Upper lobe of left lung (tissue), 6 donors: ENCODE data around the gene MVB12B. TPM values are rescaled to one million over a fixed set of nuclear protein-coding genes. Genes with fewer than 3 reads are reported as not detected.
A peak's percentile ranks its signal among the peaks of the same experiment; 100 is the strongest.

ENCODE experiments used
- ATAC-seq, 2 donors: fragments of 200-7000 bp; cut with Tn5 transposase; one replicate each; pipeline ENCODE4 v1.9.1; 2022; ENCODE audit warnings: mild to moderate bottlenecking in 2 of 2, moderate library complexity in 2 of 2; ENCODE audit not compliant: low FRiP score in 2 of 2
- DNase-seq, 2 donors: peaks; one replicate each; pipeline ENCODE4 v3.0.0-alpha.2; 2019 to 2020
- H3K27ac ChIP-seq, 4 donors: fragments of 200-600 bp; sonication (generic); one replicate each; pipeline ENCODE4 v1.5.1; 2016 to 2019
- H3K27me3 ChIP-seq, 4 donors: fragments of 200-600 bp; sonication (generic); one replicate each; pipeline ENCODE4 v1.5.1; 2017 to 2019
- H3K36me3 ChIP-seq, 4 donors: fragments of 200-600 bp; sonication (generic); one replicate each; pipeline ENCODE4 v1.5.1; 2016 to 2019
- H3K4me1 ChIP-seq, 4 donors: fragments of 200-600 bp; sonication (generic); one replicate each; pipeline ENCODE4 v1.5.1; 2018 to 2019
- H3K4me3 ChIP-seq, 4 donors: fragments of 200-600 bp; sonication (generic); one replicate each; pipeline ENCODE4 v1.5.1; 2017 to 2019; ENCODE audit warnings: mild to moderate bottlenecking in 2 of 4, moderate library complexity in 1 of 4
- H3K9me3 ChIP-seq, 4 donors: fragments of 200-600 bp; sonication (generic); one replicate each; pipeline ENCODE4 v1.5.1; 2018 to 2019
- EP300 ChIP-seq, 4 donors: sonication (generic); formaldehyde crosslinking; IDR thresholded peaks; one replicate each; pipeline ENCODE4 v1.5.1; 2017; ENCODE audit warnings: antibody characterized with exemption in 4 of 4, control low read depth in 2 of 4
- POLR2A ChIP-seq, 4 donors: fragments of 450-650 bp; IDR thresholded peaks; one replicate each; pipeline ENCODE4 v1.5.1; 2016 to 2017; ENCODE audit warnings: antibody characterized with exemption in 4 of 4, mild to moderate bottlenecking in 2 of 4
- POLR2AphosphoS5 ChIP-seq, 2 donors: sonication (generic); formaldehyde crosslinking; IDR thresholded peaks; one replicate each; pipeline ENCODE4 v1.5.1; 2017; ENCODE audit warnings: antibody characterized with exemption in 2 of 2
- WGBS, 2 donors: methylation state at CpG; one replicate each; pipeline ENCODE4 v1.1.5; 2017 to 2018; 5-methylcytosine and 5-hydroxymethylcytosine counted together
- total RNA-seq, 6 donors: library from RNA; depleted of rRNA in 4 of 6; stranded (reverse); fragments of >200 nt in 4 of 6; gene quantifications; one replicate each; pipeline versions ENCODE4 v1.1.0 to v1.2.1, GENCODE V29; 2016 to 2021
- TF ChIP-seq, protein P1 (sequence below), 6 experiments: fragments of 450-650 bp in 4 of 6; fragments of 200-600 bp in 2 of 6; sonication (generic) in 2 of 6; IDR thresholded peaks; one replicate each; pipeline ENCODE4 v1.5.1; 2016 to 2019; ENCODE audit warnings: antibody characterized with exemption in 6 of 6
- donor health status: DM: no; HTN: no; CAD: no; lungs with moderate emphysema.
- donor health status: DM: no; HTN: yes; CAD: no; lungs with severe emphysema.

MVB12B gene
- total RNA-seq, 6 donors from 2014 or later = 36.7 to 60.7 (median 41.0) TPM

- TF ChIP-seq EP300 (IDR thresholded peaks at IDR 0.05) (no peak), POLR2AphosphoS5 (IDR thresholded peaks at IDR 0.05) (no peak), POLR2A (IDR thresholded peaks at IDR 0.05) (no peak)
- TF ChIP-seq, protein P1, sequence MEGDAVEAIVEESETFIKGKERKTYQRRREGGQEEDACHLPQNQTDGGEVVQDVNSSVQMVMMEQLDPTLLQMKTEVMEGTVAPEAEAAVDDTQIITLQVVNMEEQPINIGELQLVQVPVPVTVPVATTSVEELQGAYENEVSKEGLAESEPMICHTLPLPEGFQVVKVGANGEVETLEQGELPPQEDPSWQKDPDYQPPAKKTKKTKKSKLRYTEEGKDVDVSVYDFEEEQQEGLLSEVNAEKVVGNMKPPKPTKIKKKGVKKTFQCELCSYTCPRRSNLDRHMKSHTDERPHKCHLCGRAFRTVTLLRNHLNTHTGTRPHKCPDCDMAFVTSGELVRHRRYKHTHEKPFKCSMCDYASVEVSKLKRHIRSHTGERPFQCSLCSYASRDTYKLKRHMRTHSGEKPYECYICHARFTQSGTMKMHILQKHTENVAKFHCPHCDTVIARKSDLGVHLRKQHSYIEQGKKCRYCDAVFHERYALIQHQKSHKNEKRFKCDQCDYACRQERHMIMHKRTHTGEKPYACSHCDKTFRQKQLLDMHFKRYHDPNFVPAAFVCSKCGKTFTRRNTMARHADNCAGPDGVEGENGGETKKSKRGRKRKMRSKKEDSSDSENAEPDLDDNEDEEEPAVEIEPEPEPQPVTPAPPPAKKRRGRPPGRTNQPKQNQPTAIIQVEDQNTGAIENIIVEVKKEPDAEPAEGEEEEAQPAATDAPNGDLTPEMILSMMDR (IDR thresholded peaks at IDR 0.05) = no peak
- Histone ChIP-seq H3K9me3 (no peaks in the 10 kb centered on the region), H3K27ac (no peak overlapping the region), H3K4me3 (no peak overlapping the region), H3K36me3 (no peaks in the 10 kb centered on the region), H3K27me3 (no peaks in the 10 kb centered on the region), H3K4me1 (no peaks in the 10 kb centered on the region)
- WGBS, 2 donors = 96 to 100% methylated on average over 3 of the region's 3 CpGs
- ATAC-seq (no peak), DNase-seq (no peak)
Observed at GRCh38 chr9:126543490-126543889, 216.9 kb downstream of the MVB12B start.

DNA sequence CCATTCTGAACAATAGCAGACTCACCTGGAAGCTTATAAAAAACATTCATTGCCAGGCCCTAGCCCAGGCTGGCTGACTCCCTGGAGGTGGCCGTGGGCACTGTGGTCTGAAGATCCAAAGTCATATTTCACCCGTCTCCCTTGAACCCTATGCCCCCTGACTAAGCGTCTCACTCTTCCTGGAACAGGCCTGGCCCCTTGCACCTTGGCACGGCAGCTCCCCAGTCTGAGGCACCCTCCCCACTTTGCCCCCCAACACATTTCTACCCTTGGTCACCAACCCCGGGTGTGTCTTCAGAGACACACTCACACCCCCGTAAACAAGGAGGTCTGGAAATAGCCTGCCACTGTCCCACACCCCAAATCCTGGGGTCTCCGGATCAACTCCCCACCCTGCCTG lies 218.5 kb downstream of the MVB12B start:
- Histone ChIP-seq H3K36me3 (no peaks in the 10 kb centered on the region), H3K9me3 (no peaks in the 10 kb centered on the region), H3K27me3 (no peaks in the 10 kb centered on the region), H3K4me3 (no peak overlapping the region), H3K4me1 (no peaks in the 10 kb centered on the region), H3K27ac (no peak overlapping the region)
- TF ChIP-seq, protein P1 (IDR thresholded peaks at IDR 0.05) = no peak
- TF ChIP-seq POLR2AphosphoS5 (IDR thresholded peaks at IDR 0.05) = no peak
- TF ChIP-seq EP300 (IDR thresholded peaks at IDR 0.05) = no peak
- TF ChIP-seq POLR2A (IDR thresholded peaks at IDR 0.05) = no peak
- DNase-seq (no peak), ATAC-seq (no peak)
- 83 to 87% methylated on average over 7 of the region's 7 CpGs for WGBS, 2 donors

- Histone ChIP-seq H3K4me3 (no peak overlapping the region), H3K9me3 (no peaks in the 10 kb centered on the region), H3K36me3 (no peaks in the 10 kb centered on the region), H3K27me3 (no peaks in the 10 kb centered on the region), H3K4me1 (no peaks in the 10 kb centered on the region), H3K27ac (no peak overlapping the region)
- ATAC-seq (peak in 1 of 2 donors; percentile 12), DNase-seq (no peak)
- TF ChIP-seq POLR2A (IDR thresholded peaks at IDR 0.05) = no peak
- no peak for TF ChIP-seq POLR2AphosphoS5 (IDR thresholded peaks at IDR 0.05)
- TF ChIP-seq EP300 (IDR thresholded peaks at IDR 0.05) = no peak
- TF ChIP-seq, protein P1 (IDR thresholded peaks at IDR 0.05) = no peak
- 77 to 92% methylated on average over 2 to 7 of the region's 7 CpGs for WGBS, 2 donors
Observed at GRCh38 chr9:126546036-126546435, 219.4 kb downstream of the MVB12B start.

DNA sequence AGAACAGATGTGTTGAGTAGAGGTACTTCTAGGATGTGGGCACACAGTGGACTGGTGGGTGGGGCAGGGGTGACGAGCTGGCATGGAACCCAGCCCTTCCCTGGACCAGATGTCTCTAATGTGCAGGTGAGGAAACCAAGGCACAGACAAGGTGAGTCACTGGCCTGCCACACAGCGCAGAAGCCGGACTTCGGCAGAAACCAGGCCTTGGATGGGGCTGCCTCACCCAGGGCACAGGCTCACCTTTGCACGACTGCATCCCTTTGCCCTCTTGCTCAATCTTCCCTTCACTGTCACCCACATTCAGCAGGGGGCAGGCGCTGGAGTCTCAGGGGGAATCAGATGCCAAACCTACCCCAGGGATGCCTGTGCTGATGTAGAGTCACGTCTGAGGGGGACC lies 221.7 kb downstream of the MVB12B start:
- H3K27me3 ChIP-seq = no peaks in the 10 kb centered on the region
- no peak overlapping the region for H3K27ac ChIP-seq
- no peak for DNase-seq
- H3K4me1 ChIP-seq = no peaks in the 10 kb centered on the region
- TF ChIP-seq, protein P1 (IDR thresholded peaks at IDR 0.05) = no peak
- no peak for TF ChIP-seq POLR2A (IDR thresholded peaks at IDR 0.05)
- ATAC-seq = no peak
- no peaks in the 10 kb centered on the region for H3K36me3 ChIP-seq
- no peak overlapping the region for H3K4me3 ChIP-seq
- no peaks in the 10 kb centered on the region for H3K9me3 ChIP-seq
- 63 to 65% methylated on average over 2 to 7 of the region's 7 CpGs for WGBS, 2 donors

GRCh38 chr9:126549246-126550006 lies 222.8 kb downstream of the MVB12B start:
- Histone ChIP-seq H3K4me1 (no peaks in the 10 kb centered on the region), H3K9me3 (no peaks in the 10 kb centered on the region), H3K27me3 (no peaks in the 10 kb centered on the region), H3K4me3 (no peak overlapping the region), H3K27ac (no peak overlapping the region), H3K36me3 (no peaks in the 10 kb centered on the region)
- ATAC-seq (no peak), DNase-seq (no peak)
- 70 to 76% methylated on average over 10 to 21 of the region's 21 CpGs for WGBS, 2 donors
- TF ChIP-seq, protein P1 (IDR thresholded peaks at IDR 0.05) = no peak
- no peak for TF ChIP-seq EP300 (IDR thresholded peaks at IDR 0.05)
- no peak for TF ChIP-seq POLR2A (IDR thresholded peaks at IDR 0.05)
- no peak for TF ChIP-seq POLR2AphosphoS5 (IDR thresholded peaks at IDR 0.05)
